Measurements from ENCODE around the gene ATG2A. TPM values are rescaled to one million over a fixed set of nuclear protein-coding genes. Genes with fewer than 3 reads are reported as not detected.

ATG2A gene
- total and polyA plus RNA-seq, 9 of the 15 experiments (the other 6 are each of a cell fraction or from before 2014, with no cell fraction given): 0.25 to 45.9 (median 5.2) TPM

- 91% methylated on average over 24 of the region's 25 CpGs for WGBS (ENCODE audit: insufficient coverage, low coverage, missing lambda C conversion rate)
- in situ Hi-C loops (cut with MboI): no loop called here
- Histone ChIP-seq H3K9me3 (replicated peaks; ENCODE audit: control insufficient read depth, insufficient read depth, low read depth, low read length) (no peaks in the 10 kb centered on the region), H3K27ac (ENCODE audit: extremely low read depth, low read depth, low read length) (no peak overlapping the region), H4K20me1 (replicated peaks; ENCODE audit: control insufficient read depth, insufficient read depth, low read length) (no peaks in the 10 kb centered on the region), H3K27me3 (ENCODE audit: control insufficient read depth in 2 of 2, insufficient read depth in 2 of 2, low read length in 2 of 2) (no peaks in the 10 kb centered on the region), H3K4me3 (no peak overlapping the region), H3K79me2 (ENCODE audit: control insufficient read depth, insufficient read depth, low read length) (no peaks in the 10 kb centered on the region), H2AFZ (ENCODE audit: low read depth, low read length) (no peak overlapping the region), H3K4me1 (replicated peaks in 1 of 2; ENCODE audit: control insufficient read depth in 2 of 2, insufficient read depth in 2 of 2, low read length in 2 of 2) (peaks cover 0 to 24% of the 10 kb centered on the region in 2 experiments; a peak in 2 of 5 replicates), H3K36me3 (ENCODE audit: control insufficient read depth, insufficient read depth, low read length) (peaks cover 83% of the 10 kb centered on the region; the same call in 2 of the 3 replicates), H3K9ac (ENCODE audit: insufficient read depth in 1 of 2, low read depth in 2 of 2, low read length in 2 of 2) (peak overlapping the region in 1 of 2 experiments; percentile 4; a peak in 1 of 4 replicates), H3K4me2 (ENCODE audit: insufficient read depth, low read length) (no peak overlapping the region), H3K9me1 (ENCODE audit: control insufficient read depth, insufficient read depth, low read length) (no peaks in the 10 kb centered on the region)
- POLR2A ChIA-PET: interaction anchor here (0.9 to 1.2 kb wide), 4 partner anchors 9 to 16 kb away, joined by 3 to 5 read pairs (median 4); no protein-coding TSS in a partner anchor
- TF ChIP-seq RBFOX2 (IDR thresholded peaks at IDR 0.05; ENCODE audit: low read depth, low read length): peak; percentile 52; the same call in 1 of the 2 replicates
- TF ChIP-seq, protein P1, sequence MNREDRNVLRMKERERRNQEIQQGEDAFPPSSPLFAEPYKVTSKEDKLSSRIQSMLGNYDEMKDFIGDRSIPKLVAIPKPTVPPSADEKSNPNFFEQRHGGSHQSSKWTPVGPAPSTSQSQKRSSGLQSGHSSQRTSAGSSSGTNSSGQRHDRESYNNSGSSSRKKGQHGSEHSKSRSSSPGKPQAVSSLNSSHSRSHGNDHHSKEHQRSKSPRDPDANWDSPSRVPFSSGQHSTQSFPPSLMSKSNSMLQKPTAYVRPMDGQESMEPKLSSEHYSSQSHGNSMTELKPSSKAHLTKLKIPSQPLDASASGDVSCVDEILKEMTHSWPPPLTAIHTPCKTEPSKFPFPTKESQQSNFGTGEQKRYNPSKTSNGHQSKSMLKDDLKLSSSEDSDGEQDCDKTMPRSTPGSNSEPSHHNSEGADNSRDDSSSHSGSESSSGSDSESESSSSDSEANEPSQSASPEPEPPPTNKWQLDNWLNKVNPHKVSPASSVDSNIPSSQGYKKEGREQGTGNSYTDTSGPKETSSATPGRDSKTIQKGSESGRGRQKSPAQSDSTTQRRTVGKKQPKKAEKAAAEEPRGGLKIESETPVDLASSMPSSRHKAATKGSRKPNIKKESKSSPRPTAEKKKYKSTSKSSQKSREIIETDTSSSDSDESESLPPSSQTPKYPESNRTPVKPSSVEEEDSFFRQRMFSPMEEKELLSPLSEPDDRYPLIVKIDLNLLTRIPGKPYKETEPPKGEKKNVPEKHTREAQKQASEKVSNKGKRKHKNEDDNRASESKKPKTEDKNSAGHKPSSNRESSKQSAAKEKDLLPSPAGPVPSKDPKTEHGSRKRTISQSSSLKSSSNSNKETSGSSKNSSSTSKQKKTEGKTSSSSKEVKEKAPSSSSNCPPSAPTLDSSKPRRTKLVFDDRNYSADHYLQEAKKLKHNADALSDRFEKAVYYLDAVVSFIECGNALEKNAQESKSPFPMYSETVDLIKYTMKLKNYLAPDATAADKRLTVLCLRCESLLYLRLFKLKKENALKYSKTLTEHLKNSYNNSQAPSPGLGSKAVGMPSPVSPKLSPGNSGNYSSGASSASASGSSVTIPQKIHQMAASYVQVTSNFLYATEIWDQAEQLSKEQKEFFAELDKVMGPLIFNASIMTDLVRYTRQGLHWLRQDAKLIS (CRISPR knock-in tag; IDR thresholded peaks at IDR 0.05): no peak
- peak; percentile 24; the same call in 1 of the 2 replicates for TF ChIP-seq POLR2G (IDR thresholded peaks at IDR 0.05; ENCODE audit: low read depth, low read length)
- CTCF ChIA-PET (ENCODE audit: low intra/inter-chr PET ratio): interaction anchor here (0.6 kb wide), 1 partner anchor 152 kb away, joined by 3 read pairs; no protein-coding TSS in a partner anchor
- no TSS peak for BruUV-seq (replicated peaks)
- ATAC-seq (no peak), FAIRE-seq (no peak), DNase-seq (ENCODE audit: extremely low read depth in 1 of 4, low spot score in 3 of 4) (no peak)
- intact Hi-C loops (cut with micrococcal nuclease): no loop called here
Observed at GRCh38 chr11:64905516-64906313, 11.3 kb downstream of the ATG2A start.

All from K562 (cell line).